GM12865 (cell line): Measurements from ENCODE around the gene EN1.

Experiments
- DNase-seq: peaks from one replicate; pipeline ENCODE4 v3.0.0; 2010; ENCODE audit warnings: low read depth
- H3K4me3 ChIP-seq: 2 replicates; pipeline ENCODE4 v1.5.1; 2011; ENCODE audit warnings: mild to moderate bottlenecking, low read depth, low read length, control low read depth
- CTCF ChIP-seq: IDR thresholded peaks from 2 replicates; pipeline ENCODE4 v1.5.1; 2011; ENCODE audit warnings: low read length, control low read depth, low read depth, inconsistent platforms; ENCODE audit not compliant: insufficient read depth; ENCODE audit errors: missing control alignments

Gene EN1

GRCh38 chr2:118812552-118812951 is 34.9 kb downstream of the EN1 start:
- no peak for DNase-seq
- no peak overlapping the region for H3K4me3 ChIP-seq
- no peak for TF ChIP-seq CTCF

GRCh38 chr2:118811514-118812115 is 35.8 kb downstream of the EN1 start:
- H3K4me3 ChIP-seq = no peak overlapping the region

GRCh38 chr2:118810766-118811165 is 36.7 kb downstream of the EN1 start:
- no peak overlapping the region for H3K4me3 ChIP-seq
- no peak for TF ChIP-seq CTCF
- no peak for DNase-seq

More at GRCh38 chr2:118811514-118812115, 35.8 kb downstream of the EN1 start:
- no peak for DNase-seq
- TF ChIP-seq CTCF = no peak

GRCh38 chr2:118808429-118808809 is 39.0 kb downstream of the EN1 start:
- no peak overlapping the region for H3K4me3 ChIP-seq
- no peak for DNase-seq

GRCh38 chr2:118807668-118808428 is 39.6 kb downstream of the EN1 start:
- TF ChIP-seq CTCF = no peak
- H3K4me3 ChIP-seq = no peak overlapping the region
- DNase-seq = no peak

More at GRCh38 chr2:118808429-118808809, 39.0 kb downstream of the EN1 start:
- TF ChIP-seq CTCF = no peak

GRCh38 chr2:118806797-118807667 is 40.4 kb downstream of the EN1 start:
- TF ChIP-seq CTCF = no peak
- no peak for DNase-seq
- no peak overlapping the region for H3K4me3 ChIP-seq
